H1 (cell line): ENCODE results near the gene NFIC.
A peak's percentile ranks its signal among the peaks of the same experiment; 100 is the strongest.

Experiments
- BACH1 ChIP-seq: IDR thresholded peaks from 2 replicates; pipeline ENCODE4 v1.6.1; 2012; ENCODE audit warnings: low read length, improper control_type of control experiment
- CTCF ChIP-seq, 3 experiments: IDR thresholded peaks; 1 replicate in 2 of 3; 2 replicates in 1 of 3; pipeline versions ENCODE4 v1.5.1 to v1.6.1; 2011; ENCODE audit warnings: low read length in 3 of 3, mild to moderate bottlenecking in 3 of 3, inconsistent platforms in 2 of 3, low read depth in 1 of 3, moderate library complexity in 1 of 3; ENCODE audit not compliant: insufficient read depth in 1 of 3; ENCODE audit errors: control extremely low read depth in 1 of 3
- EZH2 ChIP-seq: fragments of 200-600 bp; sonication (generic); IDR thresholded peaks from 2 replicates; pipeline ENCODE4 v1.7.1; 2012; ENCODE audit warnings: low read depth, mild to moderate bottlenecking, moderate library complexity, low read length, inconsistent platforms; ENCODE audit not compliant: severe bottlenecking
- MAX ChIP-seq: IDR thresholded peaks from 2 replicates; pipeline ENCODE4 v1.6.1; 2012; ENCODE audit warnings: inconsistent platforms
- POLR2A ChIP-seq, 2 experiments: IDR thresholded peaks; 1 replicate in 1 of 2; 2 replicates in 1 of 2; pipeline ENCODE4 v1.6.1; 2011; ENCODE audit warnings: low read depth in 2 of 2, low read length in 2 of 2, mild to moderate bottlenecking in 2 of 2; ENCODE audit errors: control extremely low read depth in 1 of 2
- RAD21 ChIP-seq, 2 experiments: IDR thresholded peaks in 1 of 2; conservative IDR thresholded peaks in 1 of 2; 2 replicates each; pipeline ENCODE4 v1.6.1; 2011; ENCODE audit warnings: low read depth in 2 of 2, low read length in 2 of 2, improper control_type of control experiment in 1 of 2, inconsistent platforms in 1 of 2, mild to moderate bottlenecking in 1 of 2, moderate library complexity in 1 of 2
- ZNF274 ChIP-seq: IDR thresholded peaks from 2 replicates; pipeline ENCODE4 v1.7.0; 2012; ENCODE audit warnings: low read length, borderline replicate concordance; ENCODE audit errors: extremely low read depth

DNA sequence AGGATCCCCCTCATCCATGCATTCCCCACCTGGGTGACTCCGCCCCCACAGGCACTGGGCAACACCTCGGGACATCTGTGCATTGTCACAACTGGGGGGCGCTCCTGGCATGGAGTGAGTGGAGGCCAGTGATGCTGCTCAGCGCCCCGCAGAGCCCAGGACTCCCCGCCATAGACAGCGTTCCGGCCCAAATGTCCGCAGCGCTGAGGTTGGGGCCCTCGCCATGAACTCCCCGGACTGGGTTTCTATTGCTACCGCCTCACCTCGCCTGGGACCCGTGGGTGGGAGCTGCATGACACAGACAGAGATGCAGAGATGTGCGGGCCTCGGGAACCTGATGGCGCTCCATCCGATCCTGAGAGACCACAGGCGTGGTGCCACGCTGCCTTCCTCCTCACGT lies 144.3 kb downstream of the NFIC start:
- TF ChIP-seq RAD21 (IDR thresholded peaks at IDR 0.05 in 1 of 2, conservative IDR thresholded peaks at IDR 0.05 in 1 of 2; ENCODE audit: low read depth in 2 of 2, low read length in 2 of 2) (peak; percentile 21 to 40; a peak in 3 of 4 replicates), EZH2 (no peak), BACH1 (no peak), POLR2A (IDR thresholded peaks at IDR 0.05; ENCODE audit: control extremely low read depth in 1 of 2, low read depth in 2 of 2, low read length in 2 of 2) (no peak), MAX (no peak), ZNF274 (no peak), CTCF (IDR thresholded peaks at IDR 0.05; ENCODE audit: control extremely low read depth in 1 of 3, insufficient read depth in 1 of 3, low read depth in 1 of 3, low read length in 3 of 3) (peak; percentile 8 to 29 (median 9); a peak in 3 of 4 replicates)
